ENCODE data around the gene ALPI.

Gene ALPI

DNA sequence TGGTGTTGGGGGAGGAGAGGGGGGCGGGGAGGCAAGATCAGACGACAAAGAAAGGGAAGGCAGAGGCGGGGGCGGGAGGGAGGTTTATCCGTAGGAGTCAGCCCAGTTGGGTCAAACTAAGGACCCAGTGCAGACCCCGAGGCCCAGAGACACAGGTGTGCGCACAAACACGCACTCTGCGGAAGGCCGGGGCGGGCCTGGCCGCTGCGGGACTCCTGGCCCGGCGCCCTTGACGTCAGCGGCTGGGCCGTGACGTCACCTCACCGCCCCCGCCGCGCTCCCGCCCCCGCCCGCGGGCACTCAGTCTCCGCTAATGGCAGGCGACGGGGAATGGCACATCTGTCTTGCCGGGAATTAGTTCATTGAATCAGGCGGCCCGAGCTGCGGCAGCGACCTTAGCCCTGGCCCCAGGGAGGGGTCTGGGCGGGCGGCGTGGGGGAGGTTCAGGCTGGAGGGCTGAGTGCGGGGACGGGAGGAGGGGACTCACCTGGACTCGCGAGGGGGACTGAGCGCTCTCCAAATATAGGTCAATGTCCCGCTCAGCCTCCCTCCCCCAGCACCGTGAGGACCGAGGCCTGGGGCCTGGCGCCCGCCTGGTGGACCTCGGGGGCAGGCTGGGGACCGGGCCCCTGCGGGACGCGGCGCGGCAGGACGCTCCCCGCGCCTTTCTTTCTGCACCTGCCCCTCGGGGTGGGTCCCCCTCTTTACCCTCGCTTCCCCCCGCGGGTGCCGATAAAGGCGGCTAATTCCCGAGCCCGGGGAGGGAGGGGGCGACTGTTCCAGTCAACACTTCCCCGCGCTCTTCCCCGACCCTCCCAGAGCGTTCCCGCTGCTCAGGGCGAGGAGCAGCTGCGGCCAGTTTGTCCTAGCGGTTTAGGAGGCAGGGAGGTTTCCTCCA is 47.2 kb downstream of the ALPI start:
- peak; percentile 48 to 51 for DNase-seq

DNA sequence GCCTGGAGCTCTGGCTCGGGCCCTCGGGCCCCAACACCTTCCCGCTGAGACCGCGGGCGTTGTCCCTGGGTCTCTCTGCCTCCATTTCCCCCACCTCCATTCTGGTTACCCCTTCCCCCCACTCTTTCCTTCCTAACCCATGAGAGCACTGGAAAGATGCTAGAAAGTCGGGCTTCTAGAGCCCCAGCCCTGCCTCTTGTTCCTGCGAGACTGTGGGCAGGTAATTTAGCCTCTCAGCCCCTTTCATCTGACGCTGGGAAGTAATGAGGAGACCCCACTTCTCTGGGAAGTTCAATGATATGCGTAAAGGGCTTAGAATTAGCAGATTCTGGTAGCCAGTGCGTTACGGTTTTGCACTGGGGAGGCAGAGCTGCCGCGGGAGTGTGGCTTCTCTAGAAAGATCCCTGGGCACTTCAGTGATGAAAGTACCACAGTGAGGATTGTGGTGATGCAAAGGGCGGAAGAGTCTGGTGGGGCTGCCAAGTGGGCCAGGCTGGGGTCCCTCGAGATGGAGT is 47.9 kb downstream of the ALPI start:
- DNase-seq, result no peak

DNA sequence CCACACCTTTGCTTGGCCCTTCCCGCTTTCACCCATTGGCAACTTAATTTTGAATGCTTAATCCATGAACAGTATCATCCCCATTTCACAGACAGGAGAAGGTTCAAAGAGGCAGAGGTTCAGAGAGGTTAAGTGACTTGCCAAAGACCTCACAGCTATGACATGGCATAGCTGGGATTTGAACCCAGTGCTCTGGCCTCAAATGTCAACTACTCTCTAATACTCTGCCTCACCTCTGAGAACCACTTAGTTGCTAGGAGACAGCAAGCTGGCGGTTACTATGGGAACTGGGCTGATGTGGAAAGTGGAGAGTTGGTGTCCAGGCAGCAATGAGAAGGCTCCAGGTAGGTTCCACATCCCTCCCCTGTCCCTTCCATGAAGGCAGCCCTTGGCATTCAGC is 48.5 kb downstream of the ALPI start:
- DNase-seq, result no peak

DNA sequence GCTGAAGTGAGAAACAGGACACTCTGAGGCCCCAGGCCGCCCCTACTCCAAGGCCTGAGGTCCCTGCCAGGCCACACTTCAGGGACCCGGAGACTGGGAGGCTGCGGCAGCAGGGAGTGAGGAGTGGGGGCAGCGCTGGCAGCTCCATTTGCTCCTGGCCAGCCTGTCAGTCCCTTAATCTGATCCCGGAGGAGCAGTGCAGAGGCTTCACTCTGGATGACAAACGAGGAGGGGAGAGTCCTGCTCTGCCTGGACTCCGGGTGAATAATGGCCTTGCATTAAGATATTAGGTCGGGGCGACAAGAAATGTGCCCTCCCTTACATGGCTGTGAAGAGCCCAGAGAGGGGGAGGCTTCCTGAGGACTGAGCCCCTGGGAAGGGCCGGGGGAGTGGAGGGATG is 49.9 kb downstream of the ALPI start:
- no peak for DNase-seq

GRCh38 chr2:232506709-232507108 is 50.8 kb downstream of the ALPI start:
- DNase-seq, result no peak

DNA sequence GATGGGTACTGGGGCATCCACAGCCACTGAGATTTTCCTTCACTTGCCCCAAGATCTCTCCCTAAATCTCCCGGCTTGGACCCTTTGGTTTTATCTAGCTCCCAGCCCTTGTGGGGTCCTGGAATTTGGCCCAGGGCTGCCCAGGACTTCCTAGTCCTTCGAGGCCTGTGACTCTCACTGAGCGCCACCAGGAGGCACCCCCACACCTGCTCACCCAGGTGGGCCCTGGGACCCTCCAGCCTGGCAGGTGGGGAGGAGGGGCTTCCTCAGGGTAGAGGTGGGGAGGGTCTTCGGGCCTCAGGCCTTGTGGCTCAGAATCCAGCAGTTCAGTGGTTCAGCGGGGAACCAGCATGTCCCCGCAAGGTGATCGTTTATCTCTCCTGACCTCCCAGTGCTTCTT is 52.3 kb downstream of the ALPI start:
- DNase-seq, result no peak

All from activated CD4-positive, alpha-beta T cell treated with anti-CD3 and anti-CD28 coated beads for 4 hours (primary cell).